ENCODE results near the gene ELANE.

The ELANE gene

DNA sequence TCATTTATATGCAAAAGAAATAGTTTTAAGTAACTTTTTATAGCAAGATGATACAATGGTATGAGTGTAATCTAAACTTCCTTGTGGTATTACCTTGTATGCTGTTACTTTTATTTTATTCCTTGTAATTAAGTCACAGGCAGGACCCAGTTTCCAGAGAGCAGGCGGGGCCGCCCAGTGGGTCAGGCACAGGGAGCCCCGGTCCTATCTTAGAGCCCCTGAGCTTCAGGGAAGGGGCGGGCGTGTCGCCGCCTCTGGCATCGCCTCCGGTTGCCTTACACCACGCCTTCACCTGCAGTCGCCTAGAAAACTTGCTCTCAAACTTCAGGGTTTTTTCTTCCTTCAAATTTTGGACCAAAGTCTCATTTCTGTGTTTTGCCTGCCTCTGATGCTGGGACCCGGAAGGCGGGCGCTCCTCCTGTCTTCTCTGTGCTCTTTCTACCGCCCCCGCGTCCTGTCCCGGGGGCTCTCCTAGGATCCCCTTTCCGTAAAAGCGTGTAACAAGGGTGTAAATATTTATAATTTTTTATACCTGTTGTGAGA, 40.5 kb upstream of the ELANE start:
- no peak overlapping the region for H3K4me3 ChIP-seq (ENCODE audit: low read depth, low read length)
- DNase-seq (ENCODE audit: low read depth) = no peak
- TF ChIP-seq, protein P1, sequence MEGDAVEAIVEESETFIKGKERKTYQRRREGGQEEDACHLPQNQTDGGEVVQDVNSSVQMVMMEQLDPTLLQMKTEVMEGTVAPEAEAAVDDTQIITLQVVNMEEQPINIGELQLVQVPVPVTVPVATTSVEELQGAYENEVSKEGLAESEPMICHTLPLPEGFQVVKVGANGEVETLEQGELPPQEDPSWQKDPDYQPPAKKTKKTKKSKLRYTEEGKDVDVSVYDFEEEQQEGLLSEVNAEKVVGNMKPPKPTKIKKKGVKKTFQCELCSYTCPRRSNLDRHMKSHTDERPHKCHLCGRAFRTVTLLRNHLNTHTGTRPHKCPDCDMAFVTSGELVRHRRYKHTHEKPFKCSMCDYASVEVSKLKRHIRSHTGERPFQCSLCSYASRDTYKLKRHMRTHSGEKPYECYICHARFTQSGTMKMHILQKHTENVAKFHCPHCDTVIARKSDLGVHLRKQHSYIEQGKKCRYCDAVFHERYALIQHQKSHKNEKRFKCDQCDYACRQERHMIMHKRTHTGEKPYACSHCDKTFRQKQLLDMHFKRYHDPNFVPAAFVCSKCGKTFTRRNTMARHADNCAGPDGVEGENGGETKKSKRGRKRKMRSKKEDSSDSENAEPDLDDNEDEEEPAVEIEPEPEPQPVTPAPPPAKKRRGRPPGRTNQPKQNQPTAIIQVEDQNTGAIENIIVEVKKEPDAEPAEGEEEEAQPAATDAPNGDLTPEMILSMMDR (IDR thresholded peaks at IDR 0.05; ENCODE audit: low read depth, low read length, missing control alignments) = no peak

DNA sequence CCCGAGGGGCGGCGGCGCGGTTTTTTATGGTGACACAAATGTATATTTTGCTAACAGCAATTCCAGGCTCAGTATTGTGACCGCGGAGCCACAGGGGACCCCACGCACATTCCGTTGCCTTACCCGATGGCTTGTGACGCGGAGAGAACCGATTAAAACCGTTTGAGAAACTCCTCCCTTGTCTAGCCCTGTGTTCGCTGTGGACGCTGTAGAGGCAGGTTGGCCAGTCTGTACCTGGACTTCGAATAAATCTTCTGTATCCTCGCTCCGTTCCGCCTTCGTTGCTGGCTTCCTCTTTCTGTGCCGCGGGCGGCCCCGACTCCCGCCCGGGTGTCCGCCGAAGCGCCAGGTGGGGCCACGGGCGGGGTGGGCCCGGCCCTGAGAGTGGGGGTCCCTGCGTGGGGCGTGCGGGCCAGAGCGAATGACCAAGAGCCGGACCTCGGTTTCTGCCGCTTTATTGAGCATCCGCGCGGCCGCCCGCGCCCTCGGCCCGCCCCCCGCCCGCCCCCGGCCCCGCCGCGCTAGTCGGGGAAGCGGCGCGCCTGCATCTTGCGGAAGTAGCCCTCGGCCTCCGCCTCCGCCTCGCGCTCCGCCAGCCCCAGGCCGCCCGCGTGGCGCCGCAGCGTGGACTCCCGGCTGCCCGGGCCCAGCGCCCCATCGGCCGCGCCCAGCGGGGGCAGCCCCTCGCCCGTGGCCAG, 39.9 kb upstream of the ELANE start:
- no peak overlapping the region for H3K4me3 ChIP-seq (ENCODE audit: low read depth, low read length)
- TF ChIP-seq, protein P1 (IDR thresholded peaks at IDR 0.05; ENCODE audit: low read depth, low read length, missing control alignments) = no peak
- no peak for DNase-seq (ENCODE audit: low read depth)

DNA sequence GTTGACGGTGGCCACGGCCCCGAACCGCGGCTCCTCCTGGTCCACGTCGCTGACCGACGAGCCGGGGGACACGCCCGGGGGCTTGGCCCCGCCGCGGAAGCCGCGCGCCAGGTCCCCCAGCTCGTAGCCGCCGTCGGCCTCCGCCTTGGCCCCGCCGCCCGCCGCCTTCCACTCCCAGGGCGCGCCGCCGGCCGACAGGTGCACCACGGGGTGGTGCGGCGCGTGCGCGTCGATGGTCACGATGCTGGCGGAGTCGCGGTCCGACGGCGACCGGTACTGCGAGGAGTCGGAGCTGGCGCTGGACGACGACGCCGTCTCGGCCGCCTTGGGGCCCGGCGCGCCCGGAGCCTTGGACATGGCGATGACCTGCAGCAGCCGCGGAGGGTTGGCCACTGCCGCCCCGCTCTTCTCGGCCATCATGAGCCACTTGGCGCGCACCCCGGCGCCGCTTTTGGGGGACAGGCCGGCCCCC, 39.3 kb upstream of the ELANE start:
- TF ChIP-seq, protein P1 (IDR thresholded peaks at IDR 0.05; ENCODE audit: low read depth, low read length, missing control alignments) = no peak
- no peak overlapping the region for H3K4me3 ChIP-seq (ENCODE audit: low read depth, low read length)
- no peak for DNase-seq (ENCODE audit: low read depth)

DNA sequence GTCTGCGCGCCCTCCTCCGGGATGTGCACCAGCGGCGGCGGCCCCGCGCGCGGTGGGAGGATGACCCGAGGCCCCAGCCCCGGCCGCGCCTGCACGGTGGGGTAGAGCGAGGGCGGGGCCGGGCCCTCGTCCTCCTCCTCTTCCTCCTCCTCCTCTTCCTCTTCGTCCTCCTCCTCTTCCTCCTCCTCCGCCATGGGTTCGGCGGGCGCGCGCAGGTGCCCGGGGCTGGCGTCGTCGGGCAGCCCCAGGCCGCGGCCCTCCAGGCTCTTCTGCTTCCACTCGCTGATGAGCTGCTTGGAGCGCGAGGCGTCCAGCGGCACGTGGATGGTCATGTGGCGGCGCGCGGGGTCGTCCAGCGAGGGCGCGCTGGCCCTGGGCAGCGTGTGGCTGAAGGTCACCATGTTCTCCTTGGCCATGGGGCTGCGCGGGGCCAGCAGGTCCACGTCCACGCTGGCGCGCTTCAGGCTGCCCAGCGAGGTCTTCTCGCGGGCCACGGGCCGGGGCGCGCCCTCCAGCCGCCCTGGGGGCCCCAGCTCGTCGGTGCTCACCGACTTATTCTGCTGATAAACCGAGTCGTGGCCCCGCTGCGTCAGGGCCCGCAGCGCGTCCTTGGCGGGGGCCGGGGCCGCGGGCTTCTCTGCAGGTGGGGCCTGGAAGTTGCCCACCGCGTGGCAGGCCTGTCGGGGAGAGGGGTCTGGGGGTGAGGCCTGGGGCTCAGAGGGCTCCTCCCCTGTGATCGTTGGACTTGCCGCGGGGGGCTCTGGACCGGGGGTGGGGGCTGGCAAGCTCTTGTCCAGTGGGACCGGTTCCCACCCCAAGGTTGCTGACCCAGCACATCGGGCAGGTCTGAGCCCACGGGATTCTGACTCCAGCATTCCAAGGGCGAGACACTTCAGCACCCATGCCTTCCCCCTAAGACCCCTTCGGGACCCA, 38.6 kb upstream of the ELANE start:
- TF ChIP-seq, protein P1 (IDR thresholded peaks at IDR 0.05; ENCODE audit: low read depth, low read length, missing control alignments) = no peak
- DNase-seq (ENCODE audit: low read depth) = no peak
- no peak overlapping the region for H3K4me3 ChIP-seq (ENCODE audit: low read depth, low read length)

DNA sequence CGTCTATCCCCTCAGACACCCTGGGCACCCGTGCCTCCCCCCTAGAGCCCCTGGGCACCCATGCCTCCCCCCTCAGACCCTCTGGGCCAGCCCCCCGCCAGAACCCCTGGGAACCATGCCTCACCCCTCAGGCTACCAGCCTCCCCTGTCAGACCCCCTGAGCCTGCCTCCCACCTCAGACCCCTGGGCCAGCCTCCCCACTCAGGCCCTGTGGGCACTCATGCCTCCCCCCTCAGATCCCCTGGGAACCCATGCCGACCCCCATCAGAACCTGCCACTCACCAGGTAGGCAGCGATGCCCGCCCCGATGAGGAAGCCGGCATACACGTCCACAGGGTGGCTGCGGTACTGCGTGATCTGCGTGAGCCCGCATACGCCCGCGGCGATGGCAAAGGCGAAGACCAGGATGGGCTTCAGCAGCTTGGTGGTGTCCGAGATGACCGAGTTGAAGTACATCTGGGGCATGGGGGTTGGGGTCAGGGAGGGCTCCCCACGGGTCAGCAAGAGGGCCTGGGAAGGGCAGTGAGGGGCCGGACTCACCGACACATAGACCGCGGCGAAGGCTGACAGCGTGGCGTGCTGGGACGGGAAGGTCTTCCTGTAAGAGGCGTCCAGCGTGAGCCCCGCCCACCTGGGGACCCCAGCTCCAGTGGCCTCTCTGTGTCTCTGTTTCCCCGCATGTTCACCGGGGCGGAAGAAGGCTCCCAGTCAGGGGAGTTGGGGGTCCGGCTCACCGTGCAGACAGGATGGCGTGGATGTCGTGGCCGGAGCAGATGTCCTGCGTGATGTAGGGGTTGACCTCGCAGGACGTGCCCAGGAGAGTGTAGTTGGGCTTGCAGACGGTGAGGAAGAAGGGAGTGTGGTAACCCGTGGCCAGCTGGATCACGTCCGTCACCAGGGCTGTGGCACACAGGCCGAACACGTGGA, 37.7 kb upstream of the ELANE start:
- no peak for DNase-seq (ENCODE audit: low read depth)
- TF ChIP-seq, protein P1 (IDR thresholded peaks at IDR 0.05; ENCODE audit: low read depth, low read length, missing control alignments) = no peak
- no peak overlapping the region for H3K4me3 ChIP-seq (ENCODE audit: low read depth, low read length)

DNA sequence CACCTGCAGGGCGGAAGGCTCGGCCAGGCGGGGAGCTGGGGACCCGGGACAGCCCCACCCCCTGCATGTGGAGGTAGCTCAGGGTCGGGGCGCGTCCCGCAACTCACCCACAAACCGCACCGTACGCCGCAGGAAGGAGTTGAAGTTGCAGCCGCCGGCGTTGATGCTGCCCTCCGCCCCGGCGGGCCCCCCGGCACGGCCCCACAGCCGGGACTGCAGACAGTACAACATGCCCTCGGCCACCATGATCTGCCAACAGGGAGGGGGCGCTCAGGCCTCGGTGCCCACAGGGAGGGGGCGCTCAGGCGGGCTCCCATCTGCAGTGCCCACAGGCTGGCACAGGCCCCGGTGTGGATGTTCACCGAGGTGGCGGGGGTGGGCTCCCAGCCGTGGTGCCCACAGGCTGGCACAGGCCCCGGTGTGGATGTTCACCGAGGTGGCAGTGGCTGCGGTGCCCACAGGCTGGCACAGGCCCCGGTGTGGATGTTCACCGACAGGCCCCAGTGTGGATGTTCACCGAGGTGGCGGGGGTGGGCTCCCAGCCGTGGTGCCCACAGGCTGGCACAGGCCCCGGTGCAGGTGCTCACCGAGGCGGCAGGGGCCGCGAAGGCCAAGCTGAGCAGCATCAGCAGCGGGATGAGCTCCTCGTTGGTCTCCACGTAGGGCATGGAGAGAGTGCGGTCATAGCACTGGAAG, 36.9 kb upstream of the ELANE start:
- no peak for DNase-seq (ENCODE audit: low read depth)
- TF ChIP-seq, protein P1 (IDR thresholded peaks at IDR 0.05; ENCODE audit: low read depth, low read length, missing control alignments) = no peak

More for the DNA sequence above, 36.9 kb upstream of the ELANE start:
- H3K4me3 ChIP-seq (ENCODE audit: low read depth, low read length) = no peak overlapping the region

Measured in GM12864 (cell line).